ENCODE measurements around the gene PLXNB1.
"Not testable (repeated sequence)": the region's sequence is repeated elsewhere in the genome, so short reads cannot be mapped to it uniquely, and the experiment has no call there.

PLXNB1 gene

DNA sequence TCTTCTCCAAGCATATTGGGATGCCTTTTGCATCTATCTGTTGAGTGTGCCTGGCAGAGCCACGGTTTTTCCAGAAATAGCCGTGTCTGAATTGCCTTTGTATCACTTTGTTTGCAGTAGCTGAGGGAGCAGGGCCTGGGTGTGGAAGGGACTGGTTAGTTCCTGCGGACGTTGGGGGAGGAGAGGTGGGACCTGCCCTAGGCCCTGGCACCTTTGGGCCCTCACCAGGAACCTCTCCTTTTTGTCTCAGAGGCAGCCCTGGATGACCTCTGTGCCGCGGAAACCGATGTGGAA is 35.3 kb upstream of the PLXNB1 start:
- no peak for DNase-seq

DNA sequence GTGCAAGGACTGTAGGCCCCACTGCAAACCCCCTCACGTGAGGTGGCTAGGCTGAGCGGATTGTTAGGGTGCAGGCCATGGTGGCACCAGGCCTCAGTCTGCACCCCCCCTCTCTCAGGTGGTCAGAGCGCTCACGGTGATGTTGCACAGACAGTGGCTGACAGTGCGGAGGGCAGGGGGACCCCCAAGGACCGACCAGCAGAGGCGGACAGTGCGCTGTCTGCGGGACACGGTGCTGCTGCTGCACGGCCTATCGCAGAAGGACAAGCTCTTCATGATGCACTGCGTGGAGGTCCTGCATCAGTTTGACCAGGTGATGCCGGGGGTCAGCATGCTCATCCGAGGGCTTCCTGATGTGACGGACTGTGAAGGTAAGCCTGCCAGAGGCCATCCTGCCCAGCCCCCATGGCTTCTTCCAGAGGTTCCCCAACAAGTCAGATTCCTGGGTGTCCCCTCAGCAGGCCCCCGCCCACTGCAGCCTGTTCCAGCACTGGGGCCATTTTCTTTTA is 34.9 kb upstream of the PLXNB1 start:
- no peak for DNase-seq

DNA sequence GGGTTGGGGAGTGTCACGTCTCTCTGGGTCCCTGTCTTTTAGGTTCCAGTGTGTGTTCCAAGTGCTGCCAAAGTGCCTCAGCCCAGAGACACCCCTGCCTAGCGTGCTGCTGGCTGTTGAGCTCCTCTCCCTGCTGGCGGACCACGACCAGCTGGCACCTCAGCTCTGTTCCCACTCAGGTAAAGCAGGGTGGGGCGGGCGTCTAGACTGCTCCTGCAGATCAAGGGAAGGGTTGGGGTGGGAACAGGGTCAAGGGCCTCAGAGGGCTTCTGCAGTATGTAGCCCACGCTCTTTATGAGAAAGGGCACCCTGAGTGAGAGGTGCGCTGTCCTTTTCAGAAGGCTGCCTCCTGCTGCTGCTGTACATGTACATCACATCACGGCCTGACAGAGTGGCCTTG is 33.8 kb upstream of the PLXNB1 start:
- DNase-seq, result no peak

DNA sequence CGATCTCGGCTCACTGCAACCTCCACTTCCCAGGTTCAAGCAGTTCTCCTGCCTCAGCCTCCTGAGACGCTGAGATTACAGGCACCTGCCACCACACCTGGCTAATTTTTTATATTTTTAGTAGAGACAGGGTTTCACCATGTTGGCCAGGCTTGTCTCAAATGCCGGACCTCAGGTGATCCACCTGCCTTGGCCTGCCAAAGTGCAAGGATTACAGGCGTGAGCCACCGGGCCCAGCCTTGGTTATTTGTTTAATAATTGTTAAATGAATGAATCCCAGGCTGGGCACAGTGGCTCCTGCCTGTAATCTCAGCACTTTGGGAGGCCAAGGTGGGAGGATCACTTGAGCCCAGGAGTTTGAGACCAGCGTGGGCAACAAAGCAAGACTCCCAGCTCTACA is 31.9 kb upstream of the PLXNB1 start:
- DNase-seq, result not testable (repeated sequence)

DNA sequence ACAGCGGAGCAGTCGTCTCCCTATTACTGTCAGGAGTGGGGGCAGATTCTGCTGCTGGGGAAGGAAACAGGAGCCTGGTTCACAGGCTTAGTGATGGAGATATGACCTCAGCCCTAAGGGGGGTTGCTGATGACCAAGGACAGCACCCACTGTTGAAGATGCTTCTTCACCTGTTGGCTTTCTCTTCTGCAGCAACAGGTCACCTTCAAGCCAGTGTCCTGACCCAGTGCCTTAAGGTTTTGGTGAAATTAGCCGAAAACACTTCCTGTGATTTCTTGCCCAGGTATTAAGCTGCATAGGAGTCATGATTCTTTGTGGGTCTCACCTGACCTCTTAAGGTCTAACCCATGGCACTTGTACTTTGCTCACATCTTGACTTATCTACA is 30.6 kb upstream of the PLXNB1 start:
- no peak for DNase-seq

DNA sequence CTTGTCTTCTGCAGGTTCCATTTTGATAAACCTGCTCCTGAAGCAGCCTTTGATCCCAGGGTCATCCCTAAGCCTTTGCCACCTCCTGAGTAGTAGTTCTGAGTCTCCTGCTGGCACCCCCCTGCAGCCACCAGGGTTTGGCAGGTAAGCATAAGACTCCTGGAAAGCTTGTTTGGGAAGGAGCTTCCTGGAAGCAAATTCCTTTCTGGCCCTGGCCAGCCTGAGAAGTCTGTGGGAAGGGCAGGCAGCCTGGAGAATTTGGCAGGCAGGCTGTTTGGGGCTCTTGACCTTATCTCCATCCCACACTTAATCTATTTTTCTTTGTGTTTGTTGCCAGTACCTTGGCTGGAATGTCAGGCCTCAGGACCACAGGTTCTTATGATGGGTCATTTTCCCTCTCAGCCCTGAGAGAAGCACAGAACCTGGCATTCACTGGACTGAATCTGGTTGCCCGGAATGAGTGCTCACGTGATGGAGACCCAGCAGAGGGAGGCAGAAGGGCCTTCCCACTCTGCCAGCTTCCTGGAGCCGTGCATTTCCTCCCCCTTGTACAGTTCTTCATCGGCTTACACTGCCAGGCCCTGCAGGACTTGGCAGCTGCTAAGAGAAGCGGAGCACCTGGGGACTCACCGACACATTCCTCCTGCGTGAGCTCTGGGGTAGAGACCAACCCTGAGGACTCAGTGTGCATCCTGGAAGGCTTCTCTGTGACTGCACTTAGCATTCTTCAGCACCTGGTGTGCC is 30.1 kb upstream of the PLXNB1 start:
- DNase-seq, result no peak

DNA sequence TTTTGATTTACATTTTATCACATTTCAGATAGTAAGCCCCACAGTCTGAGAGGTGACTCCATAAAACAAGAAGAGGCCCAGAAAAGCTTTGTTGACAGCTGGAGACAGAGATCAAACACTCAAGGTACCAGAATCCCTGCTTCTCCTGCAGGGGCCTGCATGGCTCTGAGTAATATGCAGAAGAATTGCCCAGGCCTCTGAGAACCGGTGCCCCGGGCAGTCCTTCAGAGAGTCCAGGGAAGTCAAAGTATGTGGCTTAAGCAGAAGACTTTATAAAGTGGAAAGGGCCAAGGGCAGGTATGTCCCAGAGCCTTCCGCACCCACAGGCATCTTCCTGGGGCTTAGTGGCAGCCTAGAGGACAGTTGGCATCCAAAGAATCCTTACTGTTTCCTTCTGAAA is 29.4 kb upstream of the PLXNB1 start:
- DNase-seq, result no peak

DNA sequence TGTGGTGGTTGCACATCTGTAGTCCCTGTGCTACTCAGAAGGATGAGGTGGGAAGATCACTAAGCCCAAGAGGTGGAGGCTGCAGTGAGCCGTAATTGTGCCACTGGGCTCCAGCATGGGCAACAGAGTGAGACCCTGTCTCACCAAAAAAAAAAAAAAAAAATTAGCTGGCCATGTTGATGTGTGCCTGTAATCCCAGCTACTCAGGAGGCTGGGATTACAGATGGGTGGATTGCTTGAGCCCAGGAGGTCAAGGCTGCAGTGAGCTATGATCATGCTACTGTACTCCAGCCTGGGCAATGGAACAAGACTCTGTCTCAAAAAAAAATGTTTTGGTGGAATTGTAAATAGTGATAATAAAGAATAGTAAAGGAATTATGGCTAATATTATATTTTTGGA is 26.6 kb upstream of the PLXNB1 start:
- DNase-seq, result no peak

DNA sequence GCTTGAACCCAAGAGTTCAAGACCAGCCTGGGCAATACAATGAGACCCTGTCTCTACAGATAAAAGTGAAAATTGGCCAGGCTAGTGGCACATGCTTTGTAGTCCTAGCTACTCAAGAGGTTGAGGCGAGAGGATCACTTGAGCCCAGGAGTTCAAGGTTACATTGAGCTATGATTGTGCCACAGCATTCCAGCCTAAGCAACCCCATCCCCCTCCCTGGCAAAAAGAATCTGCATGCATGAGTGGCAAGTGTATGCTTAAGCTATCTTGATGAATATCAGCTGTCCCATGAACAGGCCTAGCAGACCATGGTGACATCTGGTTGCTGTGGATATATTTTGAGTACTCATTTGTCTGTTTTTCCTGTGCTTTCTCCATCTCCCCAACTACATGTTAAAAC is 21.4 kb upstream of the PLXNB1 start:
- DNase-seq, result no peak

DNA sequence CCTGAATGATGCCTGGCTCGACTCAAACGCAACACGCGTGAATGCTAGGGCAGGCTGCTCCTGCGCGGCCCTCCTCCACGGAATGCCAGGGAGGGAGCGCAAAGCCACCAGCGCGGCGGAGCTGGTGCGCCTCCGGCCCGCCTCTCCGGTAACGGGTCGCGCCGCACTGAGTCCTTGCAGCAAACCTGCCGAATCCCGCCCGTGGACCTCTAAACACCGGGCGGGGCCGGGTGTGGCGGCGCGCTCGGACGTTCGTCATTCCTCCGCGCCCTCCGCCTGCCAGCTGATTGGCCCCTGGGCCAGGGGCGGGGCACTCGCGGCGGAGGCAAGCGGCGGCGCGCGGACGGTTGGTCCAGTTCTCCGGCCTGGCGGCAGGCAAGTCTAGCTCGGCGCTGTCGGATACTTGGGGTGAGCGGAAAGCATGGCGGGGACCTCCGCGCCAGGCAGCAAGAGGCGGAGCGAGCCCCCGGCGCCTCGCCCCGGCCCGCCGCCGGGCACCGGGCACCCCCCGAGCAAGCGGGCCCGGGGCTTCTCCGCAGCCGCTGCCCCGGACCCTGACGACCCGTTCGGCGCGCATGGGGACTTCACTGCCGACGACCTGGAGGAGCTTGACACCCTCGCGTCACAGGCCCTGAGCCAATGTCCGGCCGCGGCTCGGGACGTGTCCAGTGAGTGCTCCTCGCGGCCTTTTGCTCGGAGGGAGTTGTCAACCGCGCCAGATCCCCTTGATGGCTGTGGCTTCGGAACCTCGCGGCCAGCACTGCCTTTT is 16.7 kb upstream of the PLXNB1 start, which contains the start of gene ATRIP:
Gene ATRIP (plus strand): TSS at position 313 of the 769 bp plus-strand sequence. CDS start 109 bp downstream, at position 422.
- peak; percentile 69 for DNase-seq

DNA sequence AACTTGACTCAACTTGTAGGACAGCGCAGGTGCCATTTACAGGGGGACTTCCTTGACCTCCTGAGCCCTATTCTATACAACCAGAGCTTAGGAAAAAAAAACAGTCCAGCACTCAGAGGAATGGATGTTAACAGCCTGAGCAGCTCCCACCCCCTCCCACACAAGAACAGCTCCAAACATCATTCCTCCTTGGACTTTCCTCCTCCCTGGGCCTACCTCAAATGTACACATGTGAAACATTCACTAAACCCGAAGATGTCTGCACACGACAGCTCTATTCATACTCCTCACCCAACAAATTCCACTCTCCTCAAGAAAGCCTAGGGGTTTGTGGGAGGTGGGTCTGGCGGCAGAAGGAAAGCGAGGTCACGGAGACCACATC is 16.1 kb upstream of the PLXNB1 start:
- no peak for DNase-seq

DNA sequence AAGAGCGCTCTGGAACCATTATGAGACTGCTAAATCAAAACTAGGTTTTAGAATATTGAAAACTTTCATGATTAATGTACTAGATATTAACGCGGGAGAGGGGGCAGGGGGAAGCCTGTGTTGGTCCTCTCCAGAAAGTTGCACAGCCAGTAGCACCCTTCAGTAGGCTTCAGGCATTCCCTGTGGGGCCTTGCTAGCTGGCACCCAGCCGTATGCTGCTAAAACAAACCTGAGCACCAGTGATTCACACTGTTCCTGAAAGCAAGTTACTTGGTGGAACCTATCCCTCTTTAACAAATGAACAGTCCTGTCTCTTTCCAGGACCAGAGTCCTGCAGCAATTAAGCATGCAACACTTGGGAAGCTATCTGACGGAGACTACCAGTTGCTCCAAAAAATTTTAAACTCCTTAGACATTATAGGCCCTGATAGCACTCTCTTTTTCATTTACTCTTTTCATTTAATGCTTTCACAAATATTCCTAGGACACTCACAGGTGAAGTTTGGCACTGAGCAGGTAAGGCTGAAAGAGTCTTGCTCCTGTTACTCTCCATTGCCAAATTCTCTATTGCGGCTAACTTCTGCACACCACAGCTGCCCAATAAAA is 15.5 kb upstream of the PLXNB1 start:
- DNase-seq, result no peak

DNA sequence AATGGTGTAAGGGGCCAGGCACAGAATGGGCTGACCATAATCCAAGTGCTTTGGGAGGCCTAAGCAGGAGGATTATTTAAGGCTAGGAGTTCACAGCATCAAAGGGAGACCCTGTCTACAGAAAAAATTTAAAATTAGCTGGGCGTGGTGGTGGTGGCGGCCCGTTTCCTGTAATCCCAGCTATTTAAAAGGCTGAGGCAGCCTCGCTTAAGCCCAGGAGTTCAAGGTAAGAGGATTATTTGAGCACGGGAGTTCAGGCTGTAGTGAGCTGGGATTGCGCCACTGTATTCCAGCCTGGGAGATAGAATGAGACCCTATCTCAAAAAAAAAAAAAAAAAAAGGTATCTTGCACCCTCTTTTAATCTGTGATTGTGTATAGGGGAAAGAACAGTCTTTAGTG is 12.1 kb upstream of the PLXNB1 start:
- DNase-seq, result no peak

DNA sequence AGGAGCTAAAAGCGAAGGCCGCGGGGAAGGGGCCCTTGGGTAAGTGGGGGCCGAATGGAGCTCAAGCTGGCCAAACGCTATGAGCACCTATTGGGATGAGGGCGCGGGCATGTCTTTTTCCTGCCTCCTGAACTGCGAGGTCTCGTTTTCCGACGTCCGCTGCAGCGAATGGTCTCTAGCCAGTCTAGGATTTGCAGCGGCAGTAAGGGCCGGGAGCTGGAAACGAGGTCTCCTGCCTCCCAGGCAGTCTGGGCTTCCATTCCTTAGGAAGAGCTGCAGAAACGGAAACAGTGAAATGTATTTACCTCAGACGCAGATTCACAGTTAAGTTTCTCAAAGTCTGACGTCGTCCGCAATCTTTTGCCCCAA is 10.7 kb upstream of the PLXNB1 start:
- DNase-seq, result no peak

DNA sequence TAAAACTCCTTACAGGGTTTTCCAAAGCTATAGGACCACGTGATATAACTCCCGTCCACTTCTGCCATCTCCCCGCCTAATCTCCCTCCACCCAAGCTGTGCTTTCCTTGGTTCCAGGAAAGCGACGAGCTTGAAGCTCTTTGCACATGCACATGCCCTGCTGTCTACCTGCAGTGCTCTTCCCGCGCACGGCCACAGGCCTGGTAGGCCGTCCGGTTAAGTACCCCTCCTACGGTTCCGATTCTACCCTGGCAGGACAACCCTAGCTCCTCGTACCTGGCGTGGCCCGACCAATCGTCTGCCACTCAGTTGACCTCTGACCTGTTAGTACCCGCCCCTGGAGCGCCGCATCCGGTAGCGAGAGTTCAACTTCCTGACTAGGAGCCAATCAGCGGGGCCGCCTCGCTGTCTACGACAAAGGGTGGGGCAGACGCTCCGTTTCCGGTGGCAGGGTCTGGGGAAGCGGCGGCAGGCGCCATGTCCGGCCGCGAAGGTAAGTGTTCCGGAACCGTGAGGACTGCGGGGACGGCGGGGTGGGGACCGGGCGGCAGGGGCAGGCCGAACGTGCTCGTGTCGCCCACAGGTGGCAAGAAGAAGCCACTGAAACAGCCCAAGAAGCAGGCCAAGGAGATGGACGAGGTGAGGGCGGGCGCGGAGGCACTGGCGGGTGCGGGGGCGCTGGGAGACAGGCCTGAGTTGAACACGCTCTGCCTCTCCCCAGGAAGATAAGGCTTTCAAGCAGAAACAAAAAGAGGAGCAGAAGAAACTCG is 10.1 kb upstream of the PLXNB1 start, which contains the start of the genes CCDC51 and TMA7:
Gene CCDC51 (minus strand): TSS at position 300 of the 770 bp plus-strand sequence. CDS start 4,991 bp downstream, outside the sequence.
Gene TMA7 (plus strand): TSS at position 438 of the 770 bp plus-strand sequence. CDS start 40 bp downstream, at position 478.
- DNase-seq, result peak; percentile 90

DNA sequence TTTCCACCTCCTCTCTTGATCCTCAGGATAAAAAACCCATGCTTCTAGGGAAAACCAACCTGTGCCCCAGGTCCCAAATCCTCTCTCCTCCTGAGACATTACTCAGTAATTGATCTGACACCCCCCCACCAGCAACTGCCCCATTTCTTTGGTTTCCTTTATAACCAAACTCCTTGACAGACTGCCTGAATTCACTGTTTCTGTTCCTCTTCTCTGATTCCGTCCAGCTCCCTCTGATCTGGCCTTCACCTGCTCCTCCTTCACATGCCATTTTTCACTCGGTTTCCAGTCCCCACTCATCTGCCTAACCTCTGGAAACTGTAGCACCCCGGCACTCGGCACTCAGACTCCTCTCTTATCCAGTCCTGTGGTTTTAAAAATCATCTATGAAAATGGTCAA is 7.9 kb upstream of the PLXNB1 start:
- no peak for DNase-seq

DNA sequence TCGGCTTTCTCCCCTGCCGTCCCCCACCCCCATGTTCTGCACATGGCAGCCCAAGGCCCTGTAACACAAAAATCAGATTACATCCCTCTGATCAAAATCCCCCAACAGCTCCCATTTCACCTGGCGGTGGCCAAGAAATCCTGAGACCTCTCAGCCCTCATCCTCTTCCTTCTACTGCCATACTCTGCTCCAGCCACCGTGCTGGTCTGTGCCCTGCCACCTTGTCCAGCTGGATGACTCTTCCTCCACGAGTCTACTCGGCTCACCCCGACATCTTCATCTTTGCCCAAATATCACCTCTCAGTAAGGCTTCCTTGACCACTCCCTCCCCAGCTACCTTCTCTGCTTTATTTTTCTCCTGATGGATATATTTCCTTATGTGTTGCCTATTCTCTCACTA is 7.0 kb upstream of the PLXNB1 start:
- no peak for DNase-seq

DNA sequence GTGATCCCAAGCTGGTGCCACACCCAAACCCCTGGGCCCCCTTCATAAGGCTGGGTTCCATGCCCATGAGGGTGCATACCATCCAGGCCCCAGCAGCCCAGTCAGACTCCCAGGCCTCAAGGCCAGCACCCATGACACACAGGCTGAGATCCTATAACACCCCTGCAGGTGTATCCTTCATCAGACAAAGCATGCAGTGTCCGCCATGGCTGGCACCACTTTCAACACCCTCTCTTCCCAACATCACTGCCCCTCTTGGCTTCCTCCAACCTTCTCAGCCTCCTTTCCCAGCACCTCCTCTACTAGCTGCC is 6.5 kb upstream of the PLXNB1 start:
- DNase-seq, result no peak

DNA sequence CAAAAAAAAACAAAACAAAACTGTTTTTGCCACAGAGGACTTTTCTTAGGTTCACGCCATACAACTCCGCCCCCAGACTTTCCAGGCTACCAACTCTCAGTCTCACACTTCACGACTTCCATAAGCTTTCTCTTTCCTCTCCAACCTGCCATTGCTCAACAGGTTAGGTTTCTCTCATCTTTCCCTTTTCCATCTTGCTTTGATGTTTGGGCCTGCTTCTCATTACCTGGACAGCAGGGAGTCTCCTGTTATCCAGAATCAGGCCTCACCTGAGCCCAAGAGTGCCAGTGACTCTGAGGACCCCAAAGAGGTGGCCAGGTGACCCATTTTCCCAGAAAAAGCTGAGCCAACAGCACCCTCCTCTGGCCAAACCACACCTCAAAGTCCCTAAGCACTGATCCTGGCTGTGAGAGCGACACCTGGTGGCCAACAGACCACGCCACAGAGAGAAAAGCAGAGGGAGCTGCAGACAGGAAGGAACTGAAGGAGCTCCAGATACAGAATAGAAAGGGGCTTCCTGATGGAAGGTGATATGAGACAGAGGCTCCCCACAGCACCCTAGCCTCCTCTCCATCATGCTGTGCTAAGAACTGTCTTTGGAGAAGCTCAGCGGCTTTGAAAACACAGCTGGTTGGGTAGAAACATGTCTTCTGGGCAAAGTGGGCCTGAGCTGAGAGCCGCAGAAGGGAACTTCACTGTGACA is 6.0 kb upstream of the PLXNB1 start:
- DNase-seq, result peak; percentile 58

DNA sequence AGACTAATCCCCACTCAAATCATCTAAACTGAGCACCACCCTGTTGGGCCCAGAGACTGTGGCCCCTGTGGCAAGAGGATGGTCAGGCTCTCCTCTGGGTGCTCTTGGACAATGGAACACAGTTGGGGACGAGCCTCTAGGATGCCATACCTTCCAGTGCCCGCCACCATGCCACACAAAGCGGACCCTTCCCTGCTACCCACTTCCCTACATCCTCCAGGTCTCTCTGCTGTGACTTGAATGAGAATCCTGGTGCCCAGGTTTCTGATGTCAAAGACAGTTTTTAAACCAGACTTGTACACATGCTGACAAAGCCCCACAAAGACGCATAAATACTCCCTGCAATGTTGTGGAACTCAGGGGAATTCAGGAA is 5.3 kb upstream of the PLXNB1 start:
- DNase-seq, result no peak

DNA sequence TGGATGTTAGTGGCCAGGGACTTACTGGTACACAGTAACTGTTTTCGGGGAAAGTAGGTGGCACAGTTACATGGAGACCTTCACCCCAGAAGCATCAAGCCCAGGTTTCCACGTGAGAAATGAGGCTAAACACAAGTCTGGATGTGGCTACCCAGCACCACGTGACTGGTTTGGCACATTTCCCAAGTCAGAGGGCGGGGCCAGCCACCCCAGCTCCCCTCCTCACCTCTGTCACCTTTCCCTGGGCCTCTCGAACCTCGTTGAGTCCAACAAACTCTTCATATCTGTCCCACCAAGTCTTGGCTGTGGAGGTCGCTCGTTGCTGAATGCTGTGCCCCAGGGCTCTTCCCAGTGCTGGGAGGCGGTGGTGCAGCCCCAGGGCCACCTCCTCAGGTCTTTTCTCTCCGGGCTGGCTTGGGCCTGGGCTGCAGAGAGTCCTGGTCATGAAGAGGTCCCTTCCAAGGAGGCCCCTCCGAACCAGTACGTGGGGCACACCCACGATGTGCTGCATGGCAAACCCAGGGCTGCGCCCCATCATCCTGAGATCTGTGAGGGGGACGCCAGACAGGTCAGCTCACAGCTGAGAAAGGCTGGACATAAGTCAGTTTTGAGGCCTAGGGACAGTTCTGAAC is 4.8 kb upstream of the PLXNB1 start:
- DNase-seq, result no peak

DNA sequence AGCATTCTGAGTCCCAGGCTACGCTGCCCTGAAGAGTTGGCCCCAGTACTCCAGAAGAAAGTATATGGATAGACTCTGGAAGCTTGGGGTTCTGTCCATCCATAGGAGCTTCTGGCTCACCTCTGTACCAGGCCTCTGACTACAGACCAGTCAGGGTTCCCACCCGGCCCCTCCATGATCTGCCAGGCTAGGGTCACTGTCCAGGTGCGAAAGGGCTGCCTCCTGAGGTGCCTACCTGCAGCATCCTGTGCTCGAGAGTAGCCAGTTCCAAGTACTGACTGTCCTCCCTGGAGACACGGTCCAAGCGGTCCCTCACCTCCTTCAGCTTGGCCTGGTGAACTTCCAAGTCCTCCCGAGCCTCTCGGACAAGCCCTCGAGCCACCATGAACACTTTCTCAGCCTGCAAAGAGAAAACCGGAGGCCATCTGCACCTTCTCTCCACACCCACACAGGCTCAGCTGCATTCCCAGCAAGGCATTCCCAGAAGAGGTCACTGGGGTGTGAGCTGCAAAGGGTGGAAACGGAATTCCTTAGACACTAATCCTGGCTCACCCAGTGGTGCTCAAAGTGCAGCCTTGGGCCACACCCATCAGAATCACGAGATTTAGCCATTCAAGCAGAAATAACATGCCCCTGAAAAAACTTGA is 3.7 kb upstream of the PLXNB1 start:
- no peak for DNase-seq

Measured in COR-L47 (cell line).